ENCODE measurements around the gene YWHAE.
"Not testable (repeated sequence)": the region's sequence is repeated elsewhere in the genome, so short reads cannot be mapped to it uniquely, and the experiment has no call there.

YWHAE gene

DNA sequence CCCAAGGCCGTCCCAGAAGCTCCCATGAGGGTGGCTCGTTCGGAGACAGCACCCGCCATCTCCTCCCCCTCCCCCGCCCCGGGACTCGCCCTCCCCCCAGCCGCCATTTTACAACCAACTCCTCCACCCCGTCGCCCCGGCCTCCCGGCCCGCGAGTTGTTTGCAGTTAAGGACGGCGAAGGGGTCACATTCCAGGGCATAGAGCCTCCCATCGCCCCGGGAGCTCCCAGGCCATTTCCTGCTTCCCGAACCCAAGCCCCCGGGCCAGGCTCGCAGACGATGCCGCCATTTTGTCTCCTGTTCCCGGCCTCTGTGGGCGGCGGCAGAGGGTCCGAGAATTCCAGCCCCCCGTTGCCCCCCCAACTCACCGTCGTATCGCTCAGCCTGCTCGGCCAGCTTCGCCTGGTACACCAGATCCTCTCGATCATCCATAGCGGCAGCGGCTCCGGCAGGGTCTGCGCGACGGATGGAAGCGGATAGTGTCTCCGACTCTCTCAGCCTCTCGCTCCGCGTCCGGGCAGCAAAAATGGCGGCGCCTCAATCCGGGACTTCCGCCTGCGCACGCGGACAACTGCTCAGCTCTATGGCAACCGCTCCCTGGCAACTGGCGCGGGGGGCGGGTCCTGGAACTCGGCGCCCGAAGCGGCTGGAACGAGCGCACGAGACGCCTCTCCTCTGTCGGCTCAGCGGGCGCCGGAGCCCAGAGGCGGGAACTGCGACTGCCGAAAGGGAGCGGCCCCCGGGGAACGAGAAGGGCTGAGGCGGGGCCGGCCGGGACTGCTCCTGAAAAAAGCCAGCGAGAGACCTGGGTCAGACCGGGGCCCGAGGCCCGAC lies at the start of gene YWHAE:
YWHAE (minus strand) TSS at position 544 of the 834 bp plus-strand sequence; CDS start at position 432, 112 bp downstream.
- peak; percentile 99 for DNase-seq (ENCODE audit: low read depth, low spot score)

DNA sequence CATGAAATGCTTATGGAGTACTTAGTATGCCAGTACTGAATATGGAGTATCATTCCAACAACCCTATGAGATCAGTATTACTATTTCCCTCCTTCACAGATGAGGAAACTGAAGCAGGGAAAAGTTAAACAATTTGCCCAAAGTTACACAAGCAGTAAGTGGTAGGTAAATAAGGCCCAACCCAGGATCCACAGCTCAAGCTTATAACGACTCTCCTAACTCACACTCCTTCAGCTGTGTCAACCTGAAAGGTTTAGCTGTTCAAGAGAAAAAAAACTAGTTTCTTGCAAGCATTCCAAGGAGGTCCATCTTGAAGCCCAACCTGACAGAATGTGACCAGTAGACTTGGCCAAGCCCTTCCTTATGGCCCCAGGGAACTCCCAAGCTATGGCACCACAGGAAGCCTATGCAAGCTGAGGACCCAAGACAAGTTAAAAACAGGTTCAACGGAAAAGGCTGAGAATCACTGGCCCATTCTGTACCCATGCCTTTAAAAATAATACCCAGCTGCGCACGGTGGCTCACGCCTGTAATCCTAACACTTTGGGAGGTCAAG lies 49.5 kb upstream of the YWHAE start:
- peak; percentile 83 for DNase-seq (ENCODE audit: low read depth, low spot score)

DNA sequence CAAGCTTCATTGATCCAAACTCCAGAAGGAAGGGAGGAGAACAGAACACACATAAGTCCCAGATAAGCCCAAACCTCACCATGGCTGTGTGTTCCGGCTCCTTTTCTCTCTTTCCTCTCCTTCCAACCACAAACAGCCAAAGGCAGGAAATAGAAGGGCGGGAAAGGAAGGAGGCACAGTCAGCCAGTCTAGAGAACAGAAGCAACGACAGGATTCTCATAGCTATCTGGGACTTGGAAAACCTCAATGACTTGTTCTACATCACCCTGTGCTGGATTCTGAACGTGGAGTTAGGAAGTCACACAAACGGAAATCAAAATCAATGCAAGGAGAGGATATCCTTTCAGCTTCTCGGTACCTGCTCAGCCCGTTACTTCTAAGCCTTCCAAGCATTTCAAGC lies 47.0 kb upstream of the YWHAE start:
- DNase-seq (ENCODE audit: low read depth, low spot score), result no peak

DNA sequence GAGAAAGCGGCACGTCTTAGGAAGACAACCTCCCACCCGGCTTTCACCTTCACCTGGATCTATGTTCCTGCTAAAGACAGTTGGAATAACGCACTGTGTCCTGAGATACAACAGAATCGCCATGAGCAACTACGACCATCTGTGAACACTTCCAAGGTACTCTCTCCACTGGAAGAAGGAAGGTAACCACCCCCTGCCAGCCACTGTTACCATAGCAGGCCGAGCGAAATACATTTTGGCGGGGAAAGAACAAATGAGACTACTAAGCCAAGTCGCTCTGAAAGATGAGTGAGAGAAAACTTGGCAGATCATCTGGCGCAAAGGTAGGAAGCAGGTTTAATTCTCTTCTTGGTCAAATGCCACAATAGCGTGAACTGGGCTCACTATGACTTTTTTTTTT lies 46.2 kb upstream of the YWHAE start:
- DNase-seq (ENCODE audit: low read depth, low spot score), result no peak

DNA sequence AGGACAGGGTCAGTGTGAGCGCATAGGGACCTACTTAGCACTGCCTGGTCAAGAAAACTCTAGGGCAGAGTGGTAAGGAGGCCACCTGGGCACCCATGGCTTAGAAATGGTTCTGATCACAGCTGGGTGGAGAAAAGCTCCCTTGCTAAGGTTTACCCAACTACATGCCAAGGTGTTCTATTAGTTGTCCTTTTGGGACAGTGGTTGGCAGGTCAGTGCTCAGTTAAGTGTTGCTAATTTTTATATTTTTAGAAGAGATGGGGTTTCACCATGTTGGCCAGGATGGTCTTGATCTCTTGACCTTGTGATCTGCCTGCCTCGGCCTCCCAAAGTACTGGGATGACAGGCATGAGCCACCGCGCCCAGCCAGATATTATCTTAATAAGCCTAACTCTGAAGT lies 45.7 kb upstream of the YWHAE start:
- DNase-seq (ENCODE audit: low read depth, low spot score), result not testable (repeated sequence)

DNA sequence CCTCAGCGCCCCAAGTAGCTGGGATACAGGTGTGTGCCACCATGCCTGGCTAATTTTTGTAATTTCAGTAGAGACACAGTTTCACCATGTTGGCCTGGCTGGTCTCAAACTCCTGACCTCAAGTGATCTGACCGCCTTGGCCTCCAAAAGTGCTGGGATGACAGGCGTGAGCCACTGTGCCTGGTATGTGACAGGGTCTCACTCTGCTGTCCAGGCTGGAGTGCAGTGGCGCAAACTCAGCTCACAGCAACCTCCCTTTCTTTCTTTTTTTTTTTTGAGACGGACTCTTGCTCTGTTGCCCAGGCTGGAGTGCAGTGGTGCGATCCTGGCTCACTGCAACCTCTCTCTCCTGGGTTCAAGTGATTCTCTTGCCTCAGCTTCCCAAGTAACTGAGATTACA lies 42.7 kb upstream of the YWHAE start:
- not testable (repeated sequence) for DNase-seq (ENCODE audit: low read depth, low spot score)

DNA sequence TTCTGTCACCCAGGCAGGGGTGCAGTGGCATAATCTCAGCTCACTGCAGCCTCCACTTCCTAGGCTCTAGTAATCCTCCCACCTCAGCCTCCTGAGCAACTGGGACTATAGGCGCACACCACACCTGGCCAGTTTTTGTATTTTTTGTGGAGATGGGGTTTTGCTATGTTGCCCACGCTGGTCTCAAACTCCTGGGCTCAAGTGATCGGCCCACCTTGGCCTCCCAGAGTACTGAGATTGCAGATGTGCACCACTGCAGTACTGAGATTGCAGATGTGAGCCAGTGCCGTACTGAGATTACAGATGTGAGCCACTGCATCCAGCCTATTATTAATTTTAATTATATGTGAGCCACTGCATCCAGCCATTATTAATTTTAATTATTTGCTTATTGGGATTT lies 42.2 kb upstream of the YWHAE start:
- DNase-seq (ENCODE audit: low read depth, low spot score), result no peak

DNA sequence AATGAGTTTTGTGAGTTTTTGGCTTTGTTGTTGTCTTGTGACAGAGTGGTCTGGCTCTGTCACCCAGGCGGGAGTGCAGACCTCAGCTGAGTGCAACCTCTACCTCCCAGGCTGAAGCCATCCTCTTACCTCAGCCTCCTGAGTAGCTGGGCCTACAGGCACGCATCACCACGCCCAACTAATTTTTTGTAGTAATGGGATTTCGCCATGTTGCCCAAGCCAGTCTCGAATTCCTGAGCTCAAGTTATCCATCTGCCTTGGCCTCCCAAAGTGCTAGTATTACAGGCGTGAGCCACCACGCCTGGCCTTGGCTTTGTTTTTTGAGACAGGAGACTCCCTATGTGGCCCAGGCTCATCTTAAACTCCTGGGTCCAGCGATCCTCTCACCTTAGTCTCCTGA lies 40.9 kb upstream of the YWHAE start:
- no peak for DNase-seq (ENCODE audit: low read depth, low spot score)

DNA sequence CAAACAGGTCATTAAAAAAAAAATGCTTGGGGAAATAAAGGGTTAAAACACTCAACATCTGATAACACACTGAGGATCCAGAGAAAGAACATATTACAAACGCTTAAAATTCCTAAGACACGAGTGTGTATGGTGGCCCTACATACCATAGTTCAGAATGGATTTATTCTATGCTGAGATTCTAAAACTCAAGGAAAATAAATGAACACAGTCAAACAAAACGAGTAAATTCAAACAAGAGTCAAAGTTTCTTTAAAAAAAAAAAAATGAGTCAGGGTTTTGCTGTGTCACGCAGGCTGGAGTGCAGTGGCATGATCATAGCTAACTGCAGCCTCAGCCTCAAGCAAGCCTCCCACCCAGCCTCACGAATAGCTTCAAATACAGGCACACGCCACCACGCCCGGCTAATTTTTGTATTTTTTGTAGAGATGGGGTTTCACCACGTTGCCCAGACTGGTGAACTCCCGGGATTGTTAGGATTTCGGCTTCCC lies 38.6 kb upstream of the YWHAE start:
- DNase-seq (ENCODE audit: low read depth, low spot score), result no peak

DNA sequence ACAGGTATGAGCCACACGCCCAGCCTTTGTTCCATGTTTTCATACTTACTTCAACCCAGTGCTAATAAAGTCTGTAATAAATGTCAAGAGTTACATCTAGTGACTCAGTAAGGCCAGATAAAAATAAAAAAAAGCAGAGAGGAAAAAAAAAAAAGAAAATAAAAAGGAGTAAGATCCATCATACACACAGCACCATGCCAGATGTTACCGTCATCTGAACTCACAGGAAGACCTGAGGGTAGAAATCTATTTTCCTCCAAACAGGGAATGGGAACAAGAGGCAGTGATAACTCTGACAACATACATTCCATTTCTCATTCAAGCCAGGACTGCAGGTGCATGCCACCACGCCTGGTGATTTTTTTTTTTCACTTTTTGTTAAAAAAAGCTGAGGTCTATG lies 35.3 kb upstream of the YWHAE start:
- no peak for DNase-seq (ENCODE audit: low read depth, low spot score)

DNA sequence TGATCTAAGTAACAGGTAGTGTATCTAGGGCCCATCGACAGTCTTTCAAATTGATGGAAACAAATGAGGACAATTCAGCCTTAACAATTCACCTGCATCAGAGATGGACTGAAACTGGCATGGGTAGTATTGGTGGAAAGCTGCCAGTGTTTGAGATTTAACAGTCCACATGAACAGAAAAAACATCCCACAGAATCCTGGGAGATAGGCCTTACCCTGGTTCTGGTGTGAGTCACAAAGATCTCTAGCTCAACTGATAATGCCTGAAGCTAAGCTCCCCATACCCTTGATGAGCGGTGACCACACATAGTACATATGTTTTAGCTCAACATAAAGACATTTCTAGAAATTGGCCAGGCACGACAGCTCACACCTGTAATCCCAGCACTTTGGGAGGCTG lies 34.1 kb upstream of the YWHAE start:
- DNase-seq (ENCODE audit: low read depth, low spot score), result no peak

DNA sequence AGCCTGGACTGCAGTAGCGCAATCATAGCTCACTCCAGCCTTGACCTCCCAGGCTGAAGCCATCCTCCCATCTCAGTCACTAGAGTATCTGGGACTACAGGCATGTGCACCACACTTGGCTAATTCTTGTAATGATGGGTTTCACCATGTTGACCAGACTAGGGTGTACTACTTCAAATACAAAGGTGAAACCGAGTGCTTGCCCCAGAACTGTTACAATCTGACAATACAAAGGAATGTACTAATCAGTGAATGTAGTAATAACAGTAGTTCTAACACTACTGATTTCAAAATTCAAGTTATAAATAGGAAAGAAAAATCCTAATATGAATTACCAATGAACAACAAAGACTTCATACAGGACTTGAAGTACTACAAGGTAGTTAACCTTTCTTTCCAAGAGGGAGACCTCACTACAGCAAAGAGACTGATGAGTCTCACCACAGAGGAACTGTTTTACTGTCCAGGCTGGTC lies 31.6 kb upstream of the YWHAE start:
- no peak for DNase-seq (ENCODE audit: low read depth, low spot score)

DNA sequence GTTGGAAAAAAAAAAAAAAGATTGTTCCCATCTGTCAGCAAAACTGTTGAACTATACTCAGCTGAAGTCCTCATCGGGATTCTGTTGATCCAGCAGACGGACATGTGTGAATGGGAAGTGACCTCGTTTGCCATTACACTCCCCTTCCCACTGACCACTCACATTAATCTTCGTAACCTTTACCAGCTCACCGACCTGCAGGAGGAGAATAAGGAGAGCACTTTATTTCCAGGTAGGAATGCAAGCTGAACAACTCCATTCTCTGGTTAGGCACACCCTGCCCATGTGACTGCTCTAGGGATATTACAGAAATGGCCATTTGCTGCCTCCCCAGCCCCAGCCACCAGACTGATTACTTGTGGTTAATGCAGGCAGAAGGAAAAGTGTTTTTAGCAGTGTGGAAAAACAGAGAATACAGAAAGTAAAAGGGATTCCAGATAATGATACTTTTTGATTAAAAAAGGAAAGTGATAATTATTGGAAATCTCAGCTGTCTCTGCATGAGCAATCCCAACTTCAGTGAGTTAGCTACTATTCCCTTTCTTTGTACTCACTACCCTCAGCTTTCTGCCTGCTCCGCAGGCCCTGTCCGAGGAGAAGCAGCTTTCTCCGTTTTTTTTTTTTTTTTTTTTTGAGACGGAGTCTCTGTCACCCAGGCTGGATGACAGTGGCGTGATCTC lies 23.6 kb upstream of the YWHAE start:
- DNase-seq (ENCODE audit: low read depth, low spot score), result no peak

DNA sequence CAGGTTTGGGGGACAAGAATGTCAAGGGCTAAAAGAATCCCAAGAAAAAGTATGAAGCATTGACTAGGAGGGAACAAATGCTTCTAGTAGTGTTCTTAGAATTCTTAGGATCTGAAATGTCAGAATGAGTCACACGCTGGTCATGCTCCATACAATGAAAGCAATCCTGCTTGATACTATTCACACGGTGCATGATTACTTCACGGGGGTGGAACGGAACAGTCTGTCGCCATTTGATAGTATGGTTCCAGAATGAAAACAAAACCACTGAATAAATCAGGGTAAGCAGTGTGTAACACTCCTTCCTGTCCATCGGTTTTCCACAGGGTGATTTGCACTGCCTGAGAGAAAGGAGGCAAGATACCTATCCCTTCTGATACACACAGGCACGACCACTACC lies 22.9 kb upstream of the YWHAE start:
- no peak for DNase-seq (ENCODE audit: low read depth, low spot score)

DNA sequence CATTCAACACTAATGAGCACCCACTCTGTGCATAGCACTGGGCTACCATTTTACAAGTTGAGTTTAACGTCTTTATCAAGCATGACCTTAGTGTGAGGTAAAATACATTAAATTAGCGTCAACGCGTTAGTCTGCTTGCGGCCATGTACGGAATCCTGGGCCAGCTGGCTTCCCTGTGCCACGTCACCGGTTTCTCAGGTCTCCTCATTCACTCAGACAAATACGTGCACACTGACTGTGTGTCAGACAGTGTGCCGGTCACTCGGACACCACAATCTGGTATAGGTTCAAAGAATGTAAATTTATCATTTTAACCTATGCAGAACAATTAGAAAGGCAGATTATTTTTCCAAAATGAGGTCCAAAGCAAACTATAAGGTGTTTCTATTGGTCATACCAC lies 21.4 kb upstream of the YWHAE start:
- DNase-seq (ENCODE audit: low read depth, low spot score), result no peak

DNA sequence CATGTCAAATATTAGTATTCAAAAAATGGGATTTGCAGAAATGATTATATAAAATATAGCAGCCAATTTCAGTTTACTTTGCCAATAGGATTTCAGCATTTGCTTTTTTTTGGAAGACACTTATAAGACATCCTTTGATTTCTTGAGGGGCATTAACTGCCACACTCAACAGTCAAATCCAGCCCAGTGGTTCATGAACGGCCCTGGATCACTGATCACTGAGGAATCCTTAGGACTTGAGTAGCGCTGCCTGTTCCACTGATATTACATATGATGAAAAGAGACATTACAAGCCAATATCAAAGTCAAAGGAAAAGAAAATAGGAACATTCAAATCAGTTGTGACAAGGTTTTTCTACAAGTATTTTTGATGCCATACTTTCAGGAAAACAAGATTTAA lies 21.0 kb upstream of the YWHAE start:
- DNase-seq (ENCODE audit: low read depth, low spot score), result no peak

DNA sequence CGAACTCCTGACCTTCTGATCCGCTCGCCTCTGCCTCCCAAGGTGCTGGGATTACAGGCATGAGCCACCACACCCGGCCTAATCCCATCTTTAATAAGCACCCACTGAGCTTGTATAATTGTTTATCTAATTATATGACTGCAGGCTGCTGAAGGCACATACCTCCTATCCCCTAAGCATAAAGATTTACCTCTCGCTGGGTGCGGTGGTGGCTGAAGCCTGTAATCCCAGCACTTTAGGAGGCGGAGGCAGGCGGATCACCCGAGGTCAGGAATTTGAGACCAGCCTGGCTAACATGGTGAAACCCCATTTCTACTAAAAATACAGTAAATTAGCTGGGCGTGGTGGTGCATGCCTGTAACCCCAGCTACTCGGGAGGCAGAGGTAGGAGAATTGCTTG lies 20.1 kb upstream of the YWHAE start:
- DNase-seq (ENCODE audit: low read depth, low spot score), result no peak

DNA sequence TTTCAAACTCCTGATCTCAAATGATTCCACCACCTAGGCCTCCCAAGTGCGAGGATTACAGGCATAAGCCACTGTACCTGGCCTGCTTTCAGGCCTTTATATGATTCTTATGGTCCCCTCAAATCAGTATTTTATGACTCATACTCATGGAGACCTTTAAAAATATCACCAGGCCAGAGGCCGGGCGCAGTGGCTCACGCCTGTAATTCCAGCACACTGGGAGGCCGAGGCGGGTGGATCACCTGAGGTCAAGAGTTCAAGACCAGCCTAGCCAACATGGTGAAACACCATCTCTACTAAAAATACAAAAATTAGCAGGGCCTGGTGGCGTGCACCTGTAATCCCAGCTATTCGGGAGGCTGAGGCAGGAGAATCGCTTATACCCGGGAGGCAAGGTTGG lies 18.5 kb upstream of the YWHAE start:
- not testable (repeated sequence) for DNase-seq (ENCODE audit: low read depth, low spot score)

DNA sequence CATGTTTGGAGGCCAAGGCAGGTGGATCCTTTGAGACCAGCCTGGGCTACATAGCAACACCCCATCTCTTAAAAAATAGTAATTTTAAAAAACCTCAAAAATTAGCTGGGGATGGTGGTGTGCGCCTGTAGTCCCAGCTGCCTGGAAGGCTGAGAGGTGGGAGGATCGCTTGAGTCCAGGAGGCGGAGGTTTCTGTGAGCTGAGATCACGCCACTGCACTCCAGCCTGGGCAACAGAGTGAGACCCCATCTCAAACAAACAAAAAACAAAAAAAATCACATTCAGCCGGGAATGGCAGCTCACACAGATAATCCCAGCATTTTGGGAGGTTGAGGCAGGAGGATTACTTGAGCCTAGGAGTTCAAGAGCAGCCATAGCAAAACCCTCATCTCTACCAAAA lies 16.4 kb upstream of the YWHAE start:
- DNase-seq (ENCODE audit: low read depth, low spot score), result no peak

DNA sequence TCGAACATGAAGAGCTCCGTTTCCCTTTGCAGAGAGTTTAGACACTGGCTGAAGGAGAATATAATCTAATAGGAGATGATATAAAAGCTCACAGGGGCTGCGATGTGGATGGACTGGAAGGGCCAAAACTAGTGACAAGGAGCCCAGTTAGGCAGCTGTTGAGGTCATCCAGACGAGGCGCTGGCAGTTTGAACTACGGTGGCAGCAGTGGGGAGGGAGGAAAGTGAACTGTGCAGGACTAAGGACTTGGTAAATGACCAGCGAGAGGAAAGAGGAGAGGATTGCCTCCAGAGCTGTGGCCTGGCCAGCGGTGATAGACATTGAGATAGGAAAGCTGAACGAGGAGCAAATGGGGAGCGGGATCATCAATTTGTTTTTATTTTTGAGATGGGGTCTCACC lies 14.6 kb upstream of the YWHAE start:
- DNase-seq (ENCODE audit: low read depth, low spot score), result no peak

DNA sequence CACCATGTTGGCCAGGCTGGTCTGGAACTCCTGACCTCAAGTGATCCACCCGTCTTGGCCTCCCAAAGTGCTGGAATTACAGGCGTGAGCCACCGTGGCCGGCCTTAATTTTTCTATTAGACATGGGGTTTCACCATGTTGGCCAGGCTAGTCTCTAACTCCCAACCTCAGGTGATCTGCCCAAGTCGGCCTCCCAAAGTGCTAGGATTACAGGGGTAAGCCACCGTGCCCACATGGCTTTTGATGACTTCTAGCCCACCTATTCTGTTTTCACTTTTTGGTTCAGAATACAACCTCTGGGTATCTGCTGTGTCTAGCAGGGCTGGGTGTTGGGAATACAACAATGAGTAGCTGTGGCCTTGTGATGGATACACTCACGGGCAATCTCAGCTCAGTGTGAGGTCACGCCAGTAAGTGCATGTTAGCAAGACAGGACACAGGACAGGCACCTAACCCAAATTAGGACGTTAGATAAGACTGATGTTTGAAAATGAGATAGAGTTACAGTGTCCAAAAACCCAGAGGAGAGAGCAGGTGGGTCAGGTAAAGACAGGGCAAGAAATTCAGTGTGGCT lies 14.1 kb upstream of the YWHAE start:
- DNase-seq (ENCODE audit: low read depth, low spot score), result no peak

DNA sequence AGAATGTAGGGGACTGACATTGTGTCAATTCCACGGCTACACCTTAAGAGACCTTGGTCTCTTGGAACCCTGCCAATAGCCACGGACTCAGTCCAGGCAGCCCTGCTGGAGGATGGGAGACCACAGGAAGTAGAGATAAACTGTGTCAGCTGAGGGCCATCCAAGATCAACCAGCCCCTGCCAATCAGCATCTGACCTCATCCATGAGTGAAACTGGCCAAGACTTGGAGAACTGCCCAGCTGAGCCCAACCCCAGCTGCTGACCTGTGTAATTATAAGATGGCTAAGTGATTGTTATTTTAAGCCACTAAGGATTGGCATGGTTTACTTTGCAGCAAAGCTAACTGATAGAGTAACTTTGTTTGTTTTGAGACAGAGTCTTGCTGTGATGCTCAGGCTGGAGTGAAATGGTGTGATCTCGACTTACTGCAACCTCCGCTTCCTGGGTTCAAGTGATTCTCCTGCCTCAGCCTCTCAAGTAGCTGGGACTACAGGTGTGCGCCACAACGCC lies 13.3 kb upstream of the YWHAE start:
- DNase-seq (ENCODE audit: low read depth, low spot score), result no peak

Measured in ELF-1 (cell line).